SK-N-SH (cell line): ENCODE data around the gene SLC25A33. TPM values are rescaled to one million over a fixed set of nuclear protein-coding genes. Genes with fewer than 3 reads are reported as not detected.

Experiments
- CTCF ChIA-PET: fragments of 300-600, 350-600 bp; formaldehyde crosslinking; extraction: SDS; loops from one replicate; lab custom pipeline; 2021; lab: Yijun Ruan, JAX
- POLR2A ChIA-PET: fragments of 350-600 bp; sonication (Branson Sonifier 250); formaldehyde crosslinking; extraction: SDS; loops from one replicate; lab custom pipeline; 2020; ENCODE audit warnings: antibody characterized with exemption, inconsistent platforms; lab: Yijun Ruan, JAX
- DNase-seq: peaks from one replicate; pipeline ENCODE4 v3.0.0; 2012
- H2AFZ ChIP-seq: fragments of 200-600 bp; sonication (generic); 2 replicates; pipeline ENCODE4 v1.8.1; 2016; ENCODE audit warnings: antibody characterized with exemption, mild to moderate bottlenecking, low read depth
- H3F3A ChIP-seq: fragments of 200-600 bp; sonication (generic); replicated peaks from 2 replicates; pipeline ENCODE3; 2016; ENCODE audit warnings: antibody characterized with exemption, mild to moderate bottlenecking; ENCODE audit not compliant: insufficient read depth
- H3K27ac ChIP-seq, 2 experiments: fragments of 200-500 bp in 1 of 2; fragments of 200-600 bp in 1 of 2; sonication (Bioruptor generic) in 1 of 2; sonication (generic), shearing (Covaris generic) in 1 of 2; 2 replicates each; pipeline versions ENCODE4 v1.5.1 to v1.6.1; 2014 to 2016; ENCODE audit warnings: low read depth in 2 of 2, inconsistent platforms in 1 of 2, low read length in 1 of 2, mild to moderate bottlenecking in 1 of 2, mixed read lengths in 1 of 2
- H3K27me3 ChIP-seq: fragments of 200-600 bp; sonication (generic), shearing (Covaris generic); 2 replicates; pipeline ENCODE4 v1.6.1; 2016; ENCODE audit warnings: mixed run types; ENCODE audit not compliant: insufficient read depth
- H3K36me3 ChIP-seq, 2 experiments: fragments of 200-500 bp in 1 of 2; fragments of 200-600 bp in 1 of 2; sonication (Bioruptor generic) in 1 of 2; sonication (generic) in 1 of 2; replicated peaks in 1 of 2; 2 replicates each; pipeline versions ENCODE3 to v1.5.1; 2014 to 2016; ENCODE audit warnings: low read length in 1 of 2, mild to moderate bottlenecking in 1 of 2; ENCODE audit not compliant: insufficient read depth in 2 of 2, control insufficient read depth in 1 of 2
- H3K4me1 ChIP-seq, 2 experiments: fragments of 200-500 bp in 1 of 2; fragments of 200-600 bp in 1 of 2; sonication (Bioruptor generic) in 1 of 2; sonication (generic), shearing (Covaris generic) in 1 of 2; 2 replicates each; pipeline versions ENCODE4 v1.5.1 to v1.6.1; 2014 to 2016; ENCODE audit warnings: low read depth in 1 of 2, low read length in 1 of 2, mixed run types in 1 of 2; ENCODE audit not compliant: insufficient read depth in 2 of 2, control insufficient read depth in 1 of 2
- H3K4me2 ChIP-seq: fragments of 200-600 bp; sonication (generic), shearing (Covaris generic); 2 replicates; pipeline ENCODE4 v1.6.1; 2017; ENCODE audit warnings: mixed run types
- H3K4me3 ChIP-seq, 2 experiments: fragments of 200-500 bp in 1 of 2; fragments of 200-600 bp in 1 of 2; sonication (Bioruptor generic) in 1 of 2; sonication (generic), shearing (Covaris generic) in 1 of 2; 2 replicates each; pipeline versions ENCODE4 v1.5.1 to v1.8.1; 2014 to 2016; ENCODE audit warnings: low read depth in 2 of 2, inconsistent platforms in 1 of 2, low read length in 1 of 2, mild to moderate bottlenecking in 1 of 2, mixed read lengths in 1 of 2, moderate library complexity in 1 of 2
- H3K79me2 ChIP-seq: fragments of 200-600 bp; sonication (generic); 2 replicates; pipeline ENCODE4 v1.8.1; 2017; ENCODE audit warnings: mild to moderate bottlenecking; ENCODE audit not compliant: insufficient read depth
- H3K9ac ChIP-seq: fragments of 200-600 bp; sonication (generic); 2 replicates; pipeline ENCODE4 v1.6.1; 2017; ENCODE audit warnings: mixed run types
- H3K9me2 ChIP-seq: fragments of 200-600 bp; sonication (generic); 2 replicates; pipeline ENCODE4 v1.6.1; 2017; ENCODE audit warnings: mixed run types
- H3K9me3 ChIP-seq: fragments of 200-600 bp; sonication (generic); 2 replicates; pipeline ENCODE4 v1.6.1; 2017; ENCODE audit warnings: mixed run types, mild to moderate bottlenecking, moderate library complexity
- H4K20me1 ChIP-seq: fragments of 200-600 bp; sonication (generic); 2 replicates; pipeline ENCODE4 v1.6.1; 2017; ENCODE audit warnings: mild to moderate bottlenecking, mixed run types; ENCODE audit not compliant: insufficient read depth
- FOXM1 ChIP-seq: IDR thresholded peaks from 2 replicates; pipeline ENCODE4 v1.4.0; 2012; ENCODE audit warnings: low read depth, mild to moderate bottlenecking
- GABPA ChIP-seq: IDR thresholded peaks from 2 replicates; pipeline ENCODE4 v1.4.0; 2012; ENCODE audit warnings: low read depth, mild to moderate bottlenecking
- MXI1 ChIP-seq: IDR thresholded peaks from 2 replicates; pipeline ENCODE4 v1.6.1; 2012; ENCODE audit warnings: mild to moderate bottlenecking, low read depth, low read length, improper control_type of control experiment
- NFIC ChIP-seq: IDR thresholded peaks from 2 replicates; pipeline ENCODE4 v1.4.0; 2012; ENCODE audit warnings: borderline replicate concordance
- POLR2AphosphoS5 ChIP-seq: IDR thresholded peaks from 2 replicates; pipeline ENCODE4 v1.6.1; 2012; ENCODE audit warnings: low read depth, low read length
- SIN3A ChIP-seq: IDR thresholded peaks from 2 replicates; pipeline ENCODE4 v1.6.1; 2012; ENCODE audit warnings: low read depth, mild to moderate bottlenecking, low read length, moderate library complexity, borderline replicate concordance
- SMC3 ChIP-seq: IDR thresholded peaks from 2 replicates; pipeline ENCODE4 v1.6.1; 2012; ENCODE audit warnings: low read depth, low read length, improper control_type of control experiment
- TCF12 ChIP-seq: IDR thresholded peaks from 2 replicates; pipeline ENCODE4 v1.4.0; 2012
- TEAD4 ChIP-seq: IDR thresholded peaks from 2 replicates; pipeline ENCODE4 v1.4.0; 2012; ENCODE audit warnings: mild to moderate bottlenecking, borderline replicate concordance; ENCODE audit not compliant: insufficient read depth
- WGBS: methylation state at CpG from one replicate; pipeline ENCODE4 v1.1.6; 2017; ENCODE audit warnings: low lambda C conversion rate; 5-methylcytosine and 5-hydroxymethylcytosine counted together
- polyA plus RNA-seq, 3 experiments: library from polyadenylated mRNA; depleted of rRNA; stranded (reverse); fragments of >200 nt; gene quantifications; 2 replicates each; pipeline ENCODE4 v1.2.3, GENCODE V29; 2012
- TF ChIP-seq, protein P1 (sequence below): IDR thresholded peaks from 2 replicates; pipeline ENCODE4 v1.6.1; 2012; ENCODE audit warnings: mild to moderate bottlenecking, low read depth, low read length, moderate library complexity
- TF ChIP-seq, protein P2 (sequence below): IDR thresholded peaks from 2 replicates; pipeline ENCODE4 v1.4.0; 2012; ENCODE audit warnings: low read depth, borderline replicate concordance
- TF ChIP-seq, protein P3 (sequence below): fragments of 150-350 bp; IDR thresholded peaks from 2 replicates; pipeline ENCODE4 v1.6.1; 2017; ENCODE audit warnings: antibody characterized with exemption, low read length, low read depth, borderline replicate concordance
- TF ChIP-seq, protein P4 (sequence below): fragments of 150-350 bp; IDR thresholded peaks from 2 replicates; pipeline ENCODE4 v1.6.1; 2016; ENCODE audit warnings: mild to moderate bottlenecking, low read depth, low read length
- TF ChIP-seq, protein P5 (sequence below): IDR thresholded peaks from 2 replicates; pipeline ENCODE4 v1.4.0; 2012; ENCODE audit warnings: low read depth

Gene SLC25A33
- polyA plus RNA-seq, 1 of the 3 experiments (the other 2 are of a cell fraction): 4.8 TPM

DNA sequence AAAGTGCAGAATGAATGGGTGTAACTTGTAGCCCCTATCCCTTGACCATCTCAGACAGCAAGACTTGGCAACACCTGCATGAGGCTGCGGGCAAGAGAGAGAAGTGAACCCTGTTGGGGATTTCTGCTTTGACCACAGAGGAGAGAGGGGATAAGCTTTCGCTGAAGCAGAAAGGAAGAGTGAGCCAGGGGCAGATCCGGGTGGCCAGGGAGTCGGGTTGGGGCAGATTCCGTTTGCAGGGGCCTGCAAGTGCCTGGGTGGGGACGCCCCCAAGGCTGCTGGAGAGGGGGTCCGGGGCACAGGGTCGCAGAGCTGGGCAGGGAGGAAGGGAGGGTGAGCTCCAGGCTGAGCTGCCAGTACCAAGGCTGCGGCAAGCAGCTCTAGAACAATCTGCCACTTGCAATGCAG is 86.9 kb downstream of the SLC25A33 start:
- no peak overlapping the region for H2AFZ ChIP-seq
- H3K4me3 ChIP-seq: no peak overlapping the region
- TF ChIP-seq POLR2AphosphoS5 (no peak), NFIC (no peak), SIN3A (no peak), TCF12 (no peak)
- TF ChIP-seq, protein P1, sequence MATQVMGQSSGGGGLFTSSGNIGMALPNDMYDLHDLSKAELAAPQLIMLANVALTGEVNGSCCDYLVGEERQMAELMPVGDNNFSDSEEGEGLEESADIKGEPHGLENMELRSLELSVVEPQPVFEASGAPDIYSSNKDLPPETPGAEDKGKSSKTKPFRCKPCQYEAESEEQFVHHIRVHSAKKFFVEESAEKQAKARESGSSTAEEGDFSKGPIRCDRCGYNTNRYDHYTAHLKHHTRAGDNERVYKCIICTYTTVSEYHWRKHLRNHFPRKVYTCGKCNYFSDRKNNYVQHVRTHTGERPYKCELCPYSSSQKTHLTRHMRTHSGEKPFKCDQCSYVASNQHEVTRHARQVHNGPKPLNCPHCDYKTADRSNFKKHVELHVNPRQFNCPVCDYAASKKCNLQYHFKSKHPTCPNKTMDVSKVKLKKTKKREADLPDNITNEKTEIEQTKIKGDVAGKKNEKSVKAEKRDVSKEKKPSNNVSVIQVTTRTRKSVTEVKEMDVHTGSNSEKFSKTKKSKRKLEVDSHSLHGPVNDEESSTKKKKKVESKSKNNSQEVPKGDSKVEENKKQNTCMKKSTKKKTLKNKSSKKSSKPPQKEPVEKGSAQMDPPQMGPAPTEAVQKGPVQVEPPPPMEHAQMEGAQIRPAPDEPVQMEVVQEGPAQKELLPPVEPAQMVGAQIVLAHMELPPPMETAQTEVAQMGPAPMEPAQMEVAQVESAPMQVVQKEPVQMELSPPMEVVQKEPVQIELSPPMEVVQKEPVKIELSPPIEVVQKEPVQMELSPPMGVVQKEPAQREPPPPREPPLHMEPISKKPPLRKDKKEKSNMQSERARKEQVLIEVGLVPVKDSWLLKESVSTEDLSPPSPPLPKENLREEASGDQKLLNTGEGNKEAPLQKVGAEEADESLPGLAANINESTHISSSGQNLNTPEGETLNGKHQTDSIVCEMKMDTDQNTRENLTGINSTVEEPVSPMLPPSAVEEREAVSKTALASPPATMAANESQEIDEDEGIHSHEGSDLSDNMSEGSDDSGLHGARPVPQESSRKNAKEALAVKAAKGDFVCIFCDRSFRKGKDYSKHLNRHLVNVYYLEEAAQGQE: no peak
- TF ChIP-seq, protein P2, sequence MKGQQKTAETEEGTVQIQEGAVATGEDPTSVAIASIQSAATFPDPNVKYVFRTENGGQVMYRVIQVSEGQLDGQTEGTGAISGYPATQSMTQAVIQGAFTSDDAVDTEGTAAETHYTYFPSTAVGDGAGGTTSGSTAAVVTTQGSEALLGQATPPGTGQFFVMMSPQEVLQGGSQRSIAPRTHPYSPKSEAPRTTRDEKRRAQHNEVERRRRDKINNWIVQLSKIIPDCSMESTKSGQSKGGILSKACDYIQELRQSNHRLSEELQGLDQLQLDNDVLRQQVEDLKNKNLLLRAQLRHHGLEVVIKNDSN: no peak
- H3K79me2 ChIP-seq: no peaks in the 10 kb centered on the region
- no peak overlapping the region for H3K27ac ChIP-seq
- no peaks in the 10 kb centered on the region for H3K9me3 ChIP-seq
- H3K9ac ChIP-seq: no peak overlapping the region
- ChIA-PET CTCF (interaction anchor here (0.6 to 4.2 kb wide), 54 partner anchors 9 to 775 kb away, joined by 3 to 74 read pairs (median 5); partner anchors contain the start of genes PIK3CD and TMEM201), POLR2A (interaction anchor here (0.7 kb wide), 1 partner anchor 192 kb away, joined by 3 read pairs; no protein-coding TSS in a partner anchor)
- DNase-seq: peak; percentile 23
- no peaks in the 10 kb centered on the region for H4K20me1 ChIP-seq
- H3K36me3 ChIP-seq: no peaks in the 10 kb centered on the region
- no peaks in the 10 kb centered on the region; a peak in 1 of 4 replicates for H3K4me1 ChIP-seq
- WGBS: 43% methylated on average over 7 of the region's 9 CpGs
- no peaks in the 10 kb centered on the region for H3K9me2 ChIP-seq
- H3F3A ChIP-seq: no peaks in the 10 kb centered on the region
- H3K4me2 ChIP-seq: no peak overlapping the region
- H3K27me3 ChIP-seq: no peaks in the 10 kb centered on the region

DNA sequence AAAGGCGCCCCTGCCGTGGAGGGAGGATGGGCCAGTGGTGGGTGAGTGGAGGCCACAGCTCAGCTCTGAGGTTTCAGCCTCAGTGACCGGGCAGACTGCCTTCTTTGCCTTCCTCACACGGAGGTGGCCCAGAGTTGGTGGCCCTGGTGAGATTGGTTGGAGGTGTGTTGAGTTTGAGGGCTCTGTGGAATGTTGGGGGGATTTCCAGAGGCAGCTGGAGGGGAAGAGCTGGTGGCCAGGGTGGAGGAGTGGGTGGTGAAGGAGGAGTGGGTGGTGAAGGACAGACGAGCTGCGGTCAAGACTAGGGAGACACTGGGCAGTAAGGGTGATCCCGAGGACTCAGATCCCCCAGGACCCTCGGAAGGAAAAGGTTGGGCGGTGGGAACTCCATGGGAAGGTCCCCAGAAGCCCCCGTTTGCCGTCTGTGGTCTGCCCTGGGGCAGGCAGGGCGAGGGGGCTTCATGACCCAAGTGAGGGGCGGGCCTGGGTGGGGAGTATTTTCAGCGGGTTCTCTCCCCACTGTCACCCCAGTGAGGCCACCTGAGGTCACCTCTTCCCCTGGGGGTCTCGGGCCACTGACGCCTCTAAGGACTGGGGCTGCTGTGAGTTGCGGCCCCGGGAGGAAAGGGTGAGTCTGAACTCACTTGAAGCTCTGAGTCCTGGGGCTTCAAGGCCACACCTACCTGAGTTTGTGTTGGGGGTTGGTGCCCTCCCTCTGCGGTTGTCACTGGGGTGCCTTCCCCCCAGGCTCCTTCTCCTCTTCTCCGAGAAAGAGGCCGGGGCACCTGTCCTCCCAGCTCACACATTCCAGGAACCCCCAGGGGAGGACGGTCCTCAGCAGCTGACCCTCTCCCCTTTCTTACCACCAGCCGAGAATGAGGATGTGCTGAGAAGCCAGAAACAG is 89.5 kb downstream of the SLC25A33 start:
- H3K9me2 ChIP-seq: no peaks in the 10 kb centered on the region
- no peak overlapping the region for H3K9ac ChIP-seq
- no peaks in the 10 kb centered on the region; a peak in 1 of 4 replicates for H3K4me1 ChIP-seq
- H3K27ac ChIP-seq: no peak overlapping the region
- no peaks in the 10 kb centered on the region for H3K79me2 ChIP-seq
- no peak overlapping the region for H3K4me3 ChIP-seq
- H3F3A ChIP-seq: no peaks in the 10 kb centered on the region
- POLR2A ChIA-PET: no interaction called here
- no peaks in the 10 kb centered on the region for H3K27me3 ChIP-seq
- 94% methylated on average over 12 of the region's 23 CpGs for WGBS
- CTCF ChIA-PET: interaction anchor here (0.9 to 4.2 kb wide), 9 partner anchors 13 to 246 kb away, joined by 3 to 74 read pairs (median 6); no protein-coding TSS in a partner anchor
- no peaks in the 10 kb centered on the region for H3K36me3 ChIP-seq
- H3K9me3 ChIP-seq: no peaks in the 10 kb centered on the region
- H3K4me2 ChIP-seq: no peak overlapping the region
- DNase-seq: no peak
- H4K20me1 ChIP-seq: no peaks in the 10 kb centered on the region
- no peak overlapping the region for H2AFZ ChIP-seq
- no peak for TF ChIP-seq FOXM1
- no peak for TF ChIP-seq TEAD4
- TF ChIP-seq, protein P3, sequence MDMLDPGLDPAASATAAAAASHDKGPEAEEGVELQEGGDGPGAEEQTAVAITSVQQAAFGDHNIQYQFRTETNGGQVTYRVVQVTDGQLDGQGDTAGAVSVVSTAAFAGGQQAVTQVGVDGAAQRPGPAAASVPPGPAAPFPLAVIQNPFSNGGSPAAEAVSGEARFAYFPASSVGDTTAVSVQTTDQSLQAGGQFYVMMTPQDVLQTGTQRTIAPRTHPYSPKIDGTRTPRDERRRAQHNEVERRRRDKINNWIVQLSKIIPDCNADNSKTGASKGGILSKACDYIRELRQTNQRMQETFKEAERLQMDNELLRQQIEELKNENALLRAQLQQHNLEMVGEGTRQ: no peak
- TF ChIP-seq, protein P4, sequence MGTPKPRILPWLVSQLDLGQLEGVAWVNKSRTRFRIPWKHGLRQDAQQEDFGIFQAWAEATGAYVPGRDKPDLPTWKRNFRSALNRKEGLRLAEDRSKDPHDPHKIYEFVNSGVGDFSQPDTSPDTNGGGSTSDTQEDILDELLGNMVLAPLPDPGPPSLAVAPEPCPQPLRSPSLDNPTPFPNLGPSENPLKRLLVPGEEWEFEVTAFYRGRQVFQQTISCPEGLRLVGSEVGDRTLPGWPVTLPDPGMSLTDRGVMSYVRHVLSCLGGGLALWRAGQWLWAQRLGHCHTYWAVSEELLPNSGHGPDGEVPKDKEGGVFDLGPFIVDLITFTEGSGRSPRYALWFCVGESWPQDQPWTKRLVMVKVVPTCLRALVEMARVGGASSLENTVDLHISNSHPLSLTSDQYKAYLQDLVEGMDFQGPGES: no peak
- no peak for TF ChIP-seq GABPA
- TF ChIP-seq MXI1: no peak
- TF ChIP-seq, protein P1: no peak
- TF ChIP-seq SMC3: no peak
- TF ChIP-seq, protein P5, sequence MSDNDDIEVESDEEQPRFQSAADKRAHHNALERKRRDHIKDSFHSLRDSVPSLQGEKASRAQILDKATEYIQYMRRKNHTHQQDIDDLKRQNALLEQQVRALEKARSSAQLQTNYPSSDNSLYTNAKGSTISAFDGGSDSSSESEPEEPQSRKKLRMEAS: no peak
